Measurements from ENCODE around the gene FPGS. TPM values are rescaled to one million over a fixed set of nuclear protein-coding genes. Genes with fewer than 3 reads are reported as not detected.
A peak's percentile ranks its signal among the peaks of the same experiment; 100 is the strongest.

FPGS gene
- total RNA-seq, 2 donors from 2014 or later: 53.4 to 57.6 TPM

GRCh38 chr9:127803507-127804352 lies 1.0 kb downstream of the FPGS start:
- Mint-ChIP-seq H3K36me3 (ENCODE audit: insufficient read depth in 2 of 2) (peaks cover 0 to 9% of the 10 kb centered on the region in 2 donors), H3K4me1 (ENCODE audit: low read depth) (peaks cover 22% of the 10 kb centered on the region), H3K27ac (peak overlapping the region; percentile 95), H3K27me3 (ENCODE audit: low read depth) (no peaks in the 10 kb centered on the region), H3K9me3 (no peaks in the 10 kb centered on the region), H3K4me3 (peak overlapping the region; percentile 96 to 99)
- no peak for ATAC-seq (replicated peaks in 1 of 2)
- peak in 1 of 2 donors; percentile 30 for DNase-seq

- DNase-seq (peak; percentile 54 to 62), ATAC-seq (replicated peaks in 1 of 2) (no peak)
- no peak overlapping the region for H3K27ac Mint-ChIP-seq
- no peaks in the 10 kb centered on the region for H3K9me3 Mint-ChIP-seq
- H3K4me3 Mint-ChIP-seq: no peak overlapping the region
- peaks cover 22% of the 10 kb centered on the region for H3K4me1 Mint-ChIP-seq (ENCODE audit: low read depth)
- H3K36me3 Mint-ChIP-seq (ENCODE audit: insufficient read depth in 2 of 2): peaks cover 0 to 9% of the 10 kb centered on the region in 2 donors
- H3K27me3 Mint-ChIP-seq (ENCODE audit: low read depth): no peaks in the 10 kb centered on the region
Observed at GRCh38 chr9:127805620-127806019, 2.9 kb downstream of the FPGS start.

GRCh38 chr9:127806871-127807270 lies 4.2 kb downstream of the FPGS start:
- Mint-ChIP-seq H3K27ac (no peak overlapping the region), H3K9me3 (no peaks in the 10 kb centered on the region), H3K27me3 (ENCODE audit: low read depth) (no peaks in the 10 kb centered on the region), H3K4me1 (ENCODE audit: low read depth) (peaks cover 14% of the 10 kb centered on the region), H3K36me3 (ENCODE audit: insufficient read depth in 2 of 2) (peaks cover 0 to 9% of the 10 kb centered on the region in 2 donors), H3K4me3 (no peak overlapping the region)
- no peak for DNase-seq
- ATAC-seq (replicated peaks in 1 of 2): no peak

DNA sequence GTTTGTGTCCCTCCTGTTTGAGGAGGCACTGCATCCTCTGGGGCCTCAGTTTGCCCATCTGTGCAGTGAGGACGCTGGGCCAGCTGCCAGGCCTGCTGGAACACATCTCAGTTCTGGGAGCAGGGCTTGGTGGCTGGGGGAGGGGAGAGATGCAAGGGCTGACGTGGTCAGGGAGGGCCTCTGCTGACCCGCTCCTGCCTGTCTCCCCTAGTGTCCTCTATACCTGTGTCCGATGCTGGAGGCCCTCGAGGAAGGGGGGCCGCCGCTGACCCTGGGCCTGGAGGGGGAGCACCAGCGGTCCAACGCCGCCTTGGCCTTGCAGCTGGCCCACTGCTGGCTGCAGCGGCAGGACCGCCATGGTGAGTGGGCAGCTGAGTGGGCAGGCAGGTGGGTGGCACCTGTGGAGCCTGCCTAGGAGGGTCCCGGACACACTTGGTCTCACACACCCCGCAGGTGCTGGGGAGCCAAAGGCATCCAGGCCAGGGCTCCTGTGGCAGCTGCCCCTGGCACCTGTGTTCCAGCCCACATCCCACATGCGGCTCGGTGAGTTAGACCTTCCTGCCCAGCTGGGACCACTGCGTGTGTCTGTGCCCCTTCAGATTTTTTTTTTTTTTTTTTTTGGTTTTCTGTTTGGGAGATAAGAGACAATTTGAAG lies 5.8 kb downstream of the FPGS start:
- Mint-ChIP-seq H3K4me3 (no peak overlapping the region), H3K4me1 (ENCODE audit: low read depth) (peaks cover 8% of the 10 kb centered on the region), H3K27ac (no peak overlapping the region), H3K9me3 (no peaks in the 10 kb centered on the region), H3K27me3 (ENCODE audit: low read depth) (no peaks in the 10 kb centered on the region), H3K36me3 (ENCODE audit: insufficient read depth in 2 of 2) (peaks cover 0 to 8% of the 10 kb centered on the region in 2 donors)
- ATAC-seq (replicated peaks in 1 of 2): no peak
- DNase-seq: no peak

- Mint-ChIP-seq H3K4me1 (ENCODE audit: low read depth) (peaks cover 2% of the 10 kb centered on the region), H3K9me3 (no peaks in the 10 kb centered on the region), H3K27ac (no peak overlapping the region), H3K36me3 (ENCODE audit: insufficient read depth in 2 of 2) (peaks cover 0 to 8% of the 10 kb centered on the region in 2 donors), H3K27me3 (ENCODE audit: low read depth) (no peaks in the 10 kb centered on the region), H3K4me3 (no peak overlapping the region)
- peak in 1 of 2 donors; percentile 16 for DNase-seq
- peak; percentile 57 to 65 for ATAC-seq (replicated peaks in 1 of 2)
Observed at GRCh38 chr9:127809002-127809539, 6.4 kb downstream of the FPGS start.

- Mint-ChIP-seq H3K27ac (no peak overlapping the region), H3K27me3 (ENCODE audit: low read depth) (no peaks in the 10 kb centered on the region), H3K4me3 (no peak overlapping the region), H3K36me3 (ENCODE audit: insufficient read depth in 2 of 2) (peaks cover 0 to 9% of the 10 kb centered on the region in 2 donors), H3K9me3 (no peaks in the 10 kb centered on the region), H3K4me1 (ENCODE audit: low read depth) (no peaks in the 10 kb centered on the region)
- ATAC-seq (replicated peaks in 1 of 2): no peak
- no peak for DNase-seq
Observed at GRCh38 chr9:127809540-127810377, 7.1 kb downstream of the FPGS start.

DNA sequence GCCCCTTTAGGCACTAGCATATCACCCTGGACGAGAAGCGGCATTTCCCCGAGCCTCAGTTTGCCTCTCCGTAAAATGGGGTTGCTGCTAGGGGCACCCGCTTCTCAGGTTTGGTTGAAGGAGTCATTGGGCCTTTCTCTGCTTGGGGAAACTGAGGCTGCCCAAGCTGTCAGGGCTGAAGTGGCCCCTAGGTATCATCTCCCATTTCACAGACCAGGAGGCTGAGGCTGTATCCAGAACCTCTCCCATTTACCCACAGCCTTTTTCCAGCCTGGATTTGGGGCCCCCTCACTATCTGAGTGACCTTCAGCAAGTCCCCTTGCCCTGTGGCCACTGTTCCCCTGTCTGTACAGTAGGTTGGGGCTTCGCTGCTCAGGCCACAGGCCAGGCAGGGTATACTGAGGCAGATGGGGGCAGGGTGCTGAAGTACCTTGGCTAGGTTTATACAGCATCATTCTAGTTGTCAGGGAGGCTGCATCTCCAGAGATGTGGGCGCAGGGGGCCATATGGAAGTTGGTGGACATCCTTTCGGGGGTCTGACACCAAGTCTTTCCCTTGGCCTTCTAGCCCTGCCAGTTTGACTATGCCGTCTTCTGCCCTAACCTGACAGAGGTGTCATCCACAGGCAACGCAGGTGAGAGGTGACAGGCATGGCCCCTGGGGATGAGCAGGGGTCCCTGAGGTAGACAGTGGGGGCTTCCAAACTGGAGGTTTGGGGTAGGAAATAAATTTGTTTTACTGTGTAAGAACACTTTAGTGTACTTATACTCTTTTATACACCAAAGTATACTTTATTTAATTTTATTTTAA lies 7.9 kb downstream of the FPGS start:
- Mint-ChIP-seq H3K4me3 (no peak overlapping the region), H3K36me3 (ENCODE audit: insufficient read depth in 2 of 2) (peaks cover 0 to 9% of the 10 kb centered on the region in 2 donors), H3K27me3 (ENCODE audit: low read depth) (no peaks in the 10 kb centered on the region), H3K4me1 (ENCODE audit: low read depth) (no peaks in the 10 kb centered on the region), H3K27ac (peak overlapping the region; percentile 14), H3K9me3 (no peaks in the 10 kb centered on the region)
- DNase-seq (no peak), ATAC-seq (replicated peaks in 1 of 2) (no peak)

DNA sequence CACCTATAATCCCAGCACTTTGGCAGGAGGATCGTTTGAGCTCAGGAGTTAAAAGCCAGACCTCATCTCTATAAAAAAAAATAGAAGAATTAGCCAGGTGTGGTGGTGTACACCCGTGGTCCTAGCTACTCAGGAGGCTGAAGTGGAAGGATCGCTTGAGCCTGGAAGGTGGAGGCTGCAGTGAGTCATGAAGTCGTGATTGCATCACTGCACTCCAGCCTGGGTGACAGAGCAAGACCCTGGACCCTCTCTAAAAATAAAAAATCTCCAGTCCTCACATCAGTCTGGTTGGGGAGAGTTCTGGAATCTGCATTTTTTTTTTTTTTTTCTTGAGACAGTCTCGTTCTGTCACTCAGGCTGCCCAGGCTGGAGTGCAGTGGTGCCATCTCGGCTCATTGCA lies 9.3 kb downstream of the FPGS start:
- no peak overlapping the region for H3K4me3 Mint-ChIP-seq
- DNase-seq (no peak), ATAC-seq (replicated peaks in 1 of 2) (no peak)
- no peaks in the 10 kb centered on the region for H3K4me1 Mint-ChIP-seq (ENCODE audit: low read depth)
- H3K9me3 Mint-ChIP-seq: no peaks in the 10 kb centered on the region
- no peaks in the 10 kb centered on the region for H3K27me3 Mint-ChIP-seq (ENCODE audit: low read depth)
- H3K27ac Mint-ChIP-seq: no peak overlapping the region
- peaks cover 0 to 4% of the 10 kb centered on the region in 2 donors for H3K36me3 Mint-ChIP-seq (ENCODE audit: insufficient read depth in 2 of 2)

DNA sequence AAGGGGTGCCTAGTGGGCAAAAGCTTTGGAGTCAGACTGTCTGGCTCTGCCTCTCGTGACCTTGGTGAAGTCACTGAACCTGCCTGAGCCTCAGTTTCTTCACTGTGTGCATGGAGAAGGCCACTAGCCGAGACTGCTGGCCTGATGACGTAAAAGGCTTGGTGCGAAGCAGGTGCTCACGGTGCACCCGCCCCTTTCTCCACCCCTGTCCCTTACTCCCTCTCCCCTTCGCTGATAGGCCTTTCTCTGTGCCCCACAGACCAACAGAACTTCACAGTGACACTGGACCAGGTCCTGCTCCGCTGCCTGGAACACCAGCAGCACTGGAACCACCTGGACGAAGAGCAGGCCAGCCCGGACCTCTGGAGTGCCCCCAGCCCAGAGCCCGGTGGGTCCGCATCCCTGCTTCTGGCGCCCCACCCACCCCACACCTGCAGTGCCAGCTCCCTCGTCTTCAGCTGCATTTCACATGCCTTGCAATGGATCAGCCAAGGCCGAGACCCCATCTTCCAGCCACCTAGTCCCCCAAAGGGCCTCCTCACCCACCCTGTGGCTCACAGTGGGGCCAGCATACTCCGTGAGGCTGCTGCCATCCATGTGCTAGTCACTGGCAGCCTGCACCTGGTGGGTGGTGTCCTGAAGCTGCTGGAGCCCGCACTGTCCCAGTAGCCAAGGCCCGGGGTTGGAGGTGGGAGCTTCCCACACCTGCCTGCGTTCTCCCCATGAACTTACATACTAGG lies 10.4 kb downstream of the FPGS start:
- Mint-ChIP-seq H3K27me3 (ENCODE audit: low read depth) (no peaks in the 10 kb centered on the region), H3K4me3 (no peak overlapping the region), H3K4me1 (ENCODE audit: low read depth) (no peaks in the 10 kb centered on the region), H3K36me3 (ENCODE audit: insufficient read depth in 2 of 2) (peaks cover 2 to 4% of the 10 kb centered on the region in 2 donors), H3K27ac (no peak overlapping the region), H3K9me3 (no peaks in the 10 kb centered on the region)
- DNase-seq: no peak
- ATAC-seq (replicated peaks in 1 of 2): no peak

DNA sequence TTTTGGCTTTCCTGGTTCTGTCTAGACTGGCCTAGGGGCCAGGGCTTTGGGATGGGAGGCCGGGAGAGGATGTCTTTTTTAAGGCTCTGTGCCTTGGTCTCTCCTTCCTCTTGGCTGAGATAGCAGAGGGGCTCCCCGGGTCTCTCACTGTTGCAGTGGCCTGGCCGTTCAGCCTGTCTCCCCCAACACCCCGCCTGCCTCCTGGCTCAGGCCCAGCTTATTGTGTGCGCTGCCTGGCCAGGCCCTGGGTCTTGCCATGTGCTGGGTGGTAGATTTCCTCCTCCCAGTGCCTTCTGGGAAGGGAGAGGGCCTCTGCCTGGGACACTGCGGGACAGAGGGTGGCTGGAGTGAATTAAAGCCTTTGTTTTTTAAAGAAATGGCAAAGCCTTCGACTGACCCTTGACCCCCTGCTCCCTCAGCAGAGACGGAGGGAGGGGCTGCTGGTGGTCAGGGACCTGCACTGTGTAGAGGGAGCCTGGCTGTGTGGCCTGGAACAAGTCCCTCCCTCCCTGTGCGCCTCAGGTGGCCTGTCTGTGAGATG lies 11.1 kb downstream of the FPGS start:
- Mint-ChIP-seq H3K36me3 (ENCODE audit: insufficient read depth in 2 of 2) (peaks cover 2 to 4% of the 10 kb centered on the region in 2 donors), H3K27ac (no peak overlapping the region)

DNA sequence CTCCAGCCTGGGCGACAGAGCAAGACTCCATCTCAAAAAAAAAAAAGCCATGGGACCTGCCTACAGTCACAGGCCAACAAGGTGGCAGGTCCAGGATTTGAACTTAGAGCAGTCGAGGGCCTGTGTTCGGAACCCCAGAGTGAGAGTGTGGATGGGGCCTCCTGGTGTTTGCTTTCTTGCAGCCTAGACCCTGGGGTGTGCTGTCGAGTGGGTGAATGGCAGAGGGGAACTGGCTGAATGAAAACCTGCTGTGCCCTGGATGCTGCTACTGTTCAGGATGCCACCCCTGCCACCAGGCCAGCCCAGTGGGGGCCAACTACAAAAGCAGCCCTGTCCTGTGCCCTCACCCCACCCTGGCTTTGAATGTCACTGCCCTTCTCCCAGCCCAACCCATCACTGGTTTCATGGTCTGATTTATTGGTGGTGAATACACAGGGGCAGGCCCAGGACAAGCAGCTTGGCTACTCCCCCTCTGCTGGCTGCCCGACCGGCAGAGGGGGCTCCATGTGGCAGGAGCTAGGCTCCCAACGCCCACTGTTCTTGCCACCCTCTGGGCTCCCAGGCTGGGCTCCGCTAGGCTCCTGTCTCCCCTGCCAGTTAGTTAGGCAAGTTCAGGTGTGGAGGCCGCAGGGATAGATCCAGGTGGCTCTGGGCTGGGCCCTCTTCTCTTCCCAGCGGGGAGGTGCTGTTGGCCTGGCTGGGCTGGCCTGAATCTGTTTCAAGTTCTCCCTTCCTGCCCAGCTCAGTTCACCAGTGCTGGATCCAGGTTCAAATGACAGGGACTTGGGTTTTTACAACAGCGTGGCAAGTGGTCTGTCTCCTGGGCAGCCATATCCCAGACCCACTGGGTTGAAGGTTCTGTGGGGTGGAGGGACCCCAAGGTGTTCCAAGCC lies 12.2 kb downstream of the FPGS start:
- no peak overlapping the region for H3K4me3 Mint-ChIP-seq
- H3K9me3 Mint-ChIP-seq: no peaks in the 10 kb centered on the region
- ATAC-seq (replicated peaks in 1 of 2) (no peak), DNase-seq (no peak)
- H3K27me3 Mint-ChIP-seq (ENCODE audit: low read depth): no peaks in the 10 kb centered on the region
- H3K4me1 Mint-ChIP-seq (ENCODE audit: low read depth): no peaks in the 10 kb centered on the region
- peaks cover 2 to 4% of the 10 kb centered on the region in 2 donors for H3K36me3 Mint-ChIP-seq (ENCODE audit: insufficient read depth in 2 of 2)
- H3K27ac Mint-ChIP-seq: no peak overlapping the region

More for the DNA sequence above, 11.1 kb downstream of the FPGS start:
- ATAC-seq (replicated peaks in 1 of 2): no peak
- Mint-ChIP-seq H3K4me3 (no peak overlapping the region), H3K27me3 (ENCODE audit: low read depth) (no peaks in the 10 kb centered on the region), H3K4me1 (ENCODE audit: low read depth) (no peaks in the 10 kb centered on the region), H3K9me3 (no peaks in the 10 kb centered on the region)
- DNase-seq: no peak
